Natural killer cell treated with Interleukin-12 subunit alpha and Interleukin-12 subunit beta and Interleukin-15 and Interleukin-18, amount 100 ng/mL, for 72 hours (primary cell): ENCODE measurements around the gene PAPLN. TPM values are rescaled to one million over a fixed set of nuclear protein-coding genes. Genes with fewer than 3 reads are reported as not detected.

ENCODE experiments used
- total RNA-seq, 2 donors: library from RNA; stranded (reverse); gene quantifications; one replicate each; pipeline ENCODE4 v1.2.3, GENCODE V29; 2022

Gene PAPLN
- total RNA-seq, 2 donors from 2014 or later = 0.17 to 0.47 TPM

Other genes with a start within 250 kb of the PAPLN start
- gene ZFYVE1, start 210.4 kb upstream of the PAPLN start, total RNA-seq = 10 to 100 TPM; 17.9 to 25.2 TPM
- 100 to 1,000 TPM in 1 of 2 donors, 10 to 100 TPM in 1; 99.7 to 144 TPM for gene RBM25, start 179.0 kb upstream of the PAPLN start, total RNA-seq
- gene PSEN1, start 101.0 kb upstream of the PAPLN start, total RNA-seq = 10 to 100 TPM; 39.5 to 64.0 TPM
- 10 to 100 TPM; 77.1 to 88.7 TPM for gene NUMB, start 221.0 kb downstream of the PAPLN start, total RNA-seq